GM12873 (cell line): ENCODE results near the gene LEMD2.

Source experiments
- CTCF ChIP-seq: IDR thresholded peaks from 2 replicates; pipeline ENCODE4 v1.5.1; 2012; ENCODE audit warnings: low read depth, mild to moderate bottlenecking, moderate library complexity, low read length, control low read depth; ENCODE audit not compliant: insufficient read depth; ENCODE audit errors: missing control alignments

The LEMD2 gene

GRCh38 chr6:33724102-33725023 lies 64.6 kb downstream of the LEMD2 start:
- TF ChIP-seq CTCF, result no peak

GRCh38 chr6:33723371-33724085 lies 65.4 kb downstream of the LEMD2 start:
- no peak for TF ChIP-seq CTCF

- no peak for TF ChIP-seq CTCF
Observed at GRCh38 chr6:33722103-33722623, 66.8 kb downstream of the LEMD2 start.

GRCh38 chr6:33721508-33721907 lies 67.4 kb downstream of the LEMD2 start:
- TF ChIP-seq CTCF, result no peak
